Measurements from ENCODE around the gene FER.

- TF ChIP-seq CTCF (IDR thresholded peaks at IDR 0.05; ENCODE audit: low read length): no peak
- no peak for TF ChIP-seq EZH2 (IDR thresholded peaks at IDR 0.05; ENCODE audit: borderline replicate concordance, low read length)
Observed at GRCh38 chr5:108937221-108937620, 189.5 kb downstream of the FER start.
